Motor neuron (in vitro differentiated cells): ENCODE data around the gene RPS6KC1. TPM values are rescaled to one million over a fixed set of nuclear protein-coding genes. Genes with fewer than 3 reads are reported as not detected.
"Not testable (repeated sequence)": the region's sequence is repeated elsewhere in the genome, so short reads cannot be mapped to it uniquely, and the experiment has no call there.

Experiments used
- ATAC-seq, 8 experiments: fragments of 200-7000 bp; cut with Tn5 transposase; replicated peaks in 6 of 8; 2 replicates each; pipeline ENCODE4 v1.8.0; 2021; ENCODE audit warnings: mild to moderate bottlenecking in 8 of 8, moderate library complexity in 8 of 8
- H3K27ac ChIP-seq, 2 donors: fragments of 250-450 bp; sonication (Bioruptor Pico); 2 replicates each; pipeline ENCODE4 v1.9.0; 2021; ENCODE audit warnings: antibody characterized with exemption in 2 of 2, mild to moderate bottlenecking in 2 of 2, moderate library complexity in 1 of 2
- H3K4me1 ChIP-seq, 2 donors: fragments of 250-450 bp; sonication (Bioruptor Pico); replicated peaks in 1 of 2; 2 replicates each; pipeline ENCODE4 v1.6.1; 2021; ENCODE audit warnings: antibody characterized with exemption in 2 of 2, mild to moderate bottlenecking in 2 of 2, moderate library complexity in 1 of 2
- H3K4me3 ChIP-seq, 5 donors: fragments of 250-450 bp; sonication (Bioruptor Pico); 2 replicates each; pipeline ENCODE4 v1.9.0; 2021; ENCODE audit warnings: antibody characterized with exemption in 5 of 5, mild to moderate bottlenecking in 5 of 5, moderate library complexity in 4 of 5
- WGBS, 10 experiments: fragments of 450-650 bp; shearing (Covaris generic); methylation state at CpG; one replicate each; pipeline ENCODE4 v1.0.0; 2022; 5-methylcytosine and 5-hydroxymethylcytosine counted together
- in situ Hi-C, 9 experiments: fragments of 400-800 bp; cut with MboI; loops; one replicate each; pipeline ENCODE4 v1.15.0; 2021; ENCODE audit warnings: low sequenced_read_pairs in 9 of 9, low pct_unique_long_range_greater_than_20kb in 2 of 9; ENCODE audit not compliant: unreplicated experiment in 9 of 9
- total RNA-seq, 8 experiments: library from RNA; unstranded; fragments of 300-600 nt; gene quantifications; 2 replicates each; pipeline versions ENCODE4 v1.2.3 to v1.2.4, GENCODE V29; 2022

RPS6KC1 gene
- total RNA-seq, 8 experiments from 2014 or later: 25.1 to 51.1 (median 31.1) TPM

DNA sequence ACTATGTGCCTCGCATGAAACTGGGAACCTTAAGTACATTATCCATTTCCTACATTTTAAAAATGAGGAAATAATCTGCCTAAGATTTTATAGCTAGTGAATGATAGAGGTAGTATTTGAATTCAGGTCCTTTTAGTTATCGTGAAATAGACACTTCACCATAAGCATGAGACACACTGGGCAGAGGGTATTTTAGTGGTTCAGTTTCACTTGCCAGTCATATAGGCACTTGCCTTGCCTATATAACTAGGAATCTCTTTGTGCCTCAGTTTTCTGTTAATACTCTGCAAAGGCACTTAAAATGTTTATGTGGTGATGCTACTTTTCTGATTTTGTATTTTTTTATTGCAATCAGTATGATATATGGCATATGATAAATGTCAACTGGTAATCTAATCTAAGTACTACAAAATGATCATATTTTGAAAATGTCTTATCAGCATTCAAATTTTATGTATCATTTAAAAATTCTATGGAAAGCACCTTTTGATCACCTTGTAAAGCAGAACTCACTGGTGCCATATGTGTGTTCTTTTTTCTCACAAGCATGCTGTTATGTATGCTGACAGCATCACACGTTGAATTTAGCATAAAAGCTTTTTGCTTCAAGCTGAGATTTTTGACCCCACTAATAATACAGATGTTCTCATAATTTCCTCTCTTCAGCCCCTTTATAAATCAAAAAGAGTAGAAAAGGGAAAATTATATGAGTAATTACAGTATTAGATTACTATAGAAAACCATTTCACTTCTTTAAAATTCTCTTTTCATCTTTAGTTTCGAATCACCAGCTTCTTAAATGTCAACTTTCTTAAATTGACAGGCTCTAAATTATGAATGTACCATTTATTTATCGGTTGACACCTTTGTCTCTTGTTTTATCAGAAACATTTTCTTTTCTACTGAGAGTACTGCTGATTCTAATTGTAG is 52.6 kb downstream of the RPS6KC1 start:
- H3K4me1 ChIP-seq: no peaks in the 10 kb centered on the region
- no peak overlapping the region for H3K27ac ChIP-seq
- in situ Hi-C loops: no loop called here
- WGBS, 10 experiments: 76 to 97% (median 90%) methylated on average over 3 to 5 of the region's 5 CpGs
- peak in 1 of 8 experiments; percentile 23 for ATAC-seq
- no peak overlapping the region for H3K4me3 ChIP-seq

DNA sequence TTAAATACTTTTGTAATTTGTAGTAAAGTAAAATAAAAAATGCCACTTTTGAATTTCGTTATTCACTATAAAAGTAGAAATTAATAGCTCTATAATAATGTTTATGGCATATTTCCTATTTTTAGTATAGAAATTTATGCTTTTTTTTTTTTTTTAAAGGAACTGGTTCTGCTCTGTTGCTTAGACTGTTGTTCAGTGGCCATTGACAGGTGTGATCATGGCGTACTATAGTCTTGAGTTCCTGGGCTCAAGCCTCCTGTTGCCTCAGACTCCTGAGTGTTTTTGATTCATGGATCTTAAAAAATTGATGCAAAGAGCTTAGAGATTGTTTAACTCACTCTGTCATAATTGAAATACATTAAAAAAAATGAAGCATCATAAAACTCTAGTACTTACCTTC is 53.6 kb downstream of the RPS6KC1 start:
- 75 to 100% (median 100%) methylated on average over 1 to 2 of the region's 2 CpGs for WGBS, 10 experiments
- no peak for ATAC-seq
- Histone ChIP-seq H3K27ac (no peak overlapping the region), H3K4me1 (no peaks in the 10 kb centered on the region), H3K4me3 (no peak overlapping the region)
- in situ Hi-C loops: no loop called here

DNA sequence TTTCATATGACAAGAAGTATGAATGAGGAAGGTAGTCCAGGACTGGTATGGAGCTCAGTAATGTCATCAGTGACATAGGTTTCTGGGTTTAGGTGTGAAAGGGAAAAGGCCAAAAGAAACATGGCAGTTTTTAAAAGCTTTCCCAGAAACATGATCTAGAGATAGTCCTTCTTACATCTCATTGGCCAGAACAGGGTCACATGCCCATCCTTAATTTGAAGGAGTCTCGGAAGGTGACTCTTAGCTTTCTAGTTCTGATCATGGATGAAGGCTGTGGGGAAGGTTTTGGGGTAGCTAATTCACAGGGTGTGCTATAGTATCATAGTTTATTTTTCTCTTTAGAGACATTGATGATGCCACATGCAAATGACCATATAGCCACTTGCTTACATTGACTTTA is 55.3 kb downstream of the RPS6KC1 start:
- 75 to 100% (median 100%) methylated on average over 1 of the region's 1 CpG; no CpG with 5 or more reads in 2 of the 10 experiments for WGBS, 10 experiments
- Histone ChIP-seq H3K4me3 (no peak overlapping the region), H3K4me1 (no peaks in the 10 kb centered on the region), H3K27ac (no peak overlapping the region)
- no peak for ATAC-seq
- in situ Hi-C loops: no loop called here

DNA sequence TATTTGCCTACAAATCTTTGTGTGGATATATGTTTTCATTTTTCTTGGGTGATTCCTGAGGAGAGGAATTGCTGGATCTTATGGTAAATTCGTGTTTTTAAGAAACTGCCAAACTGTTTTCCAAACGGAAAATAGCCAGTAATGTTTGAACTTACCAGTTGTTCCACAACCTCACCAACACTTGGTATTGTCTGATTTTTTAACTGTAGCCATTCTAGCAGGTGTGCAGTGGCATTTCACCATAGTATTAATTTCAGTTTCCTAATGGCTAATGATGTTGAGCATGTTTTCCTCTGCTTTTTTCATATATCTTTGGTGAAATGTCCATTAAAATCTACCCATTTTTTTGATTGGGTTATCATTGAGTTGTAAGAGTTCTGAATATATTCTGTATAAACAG is 56.6 kb downstream of the RPS6KC1 start:
- 48 to 100% (median 90%) methylated on average over 1 to 2 of the region's 2 CpGs; no CpG with 5 or more reads in 1 of the 10 experiments for WGBS, 10 experiments
- in situ Hi-C loops: no loop called here
- H3K27ac ChIP-seq: no peak overlapping the region
- no peaks in the 10 kb centered on the region for H3K4me1 ChIP-seq
- ATAC-seq: no peak
- H3K4me3 ChIP-seq: no peak overlapping the region

DNA sequence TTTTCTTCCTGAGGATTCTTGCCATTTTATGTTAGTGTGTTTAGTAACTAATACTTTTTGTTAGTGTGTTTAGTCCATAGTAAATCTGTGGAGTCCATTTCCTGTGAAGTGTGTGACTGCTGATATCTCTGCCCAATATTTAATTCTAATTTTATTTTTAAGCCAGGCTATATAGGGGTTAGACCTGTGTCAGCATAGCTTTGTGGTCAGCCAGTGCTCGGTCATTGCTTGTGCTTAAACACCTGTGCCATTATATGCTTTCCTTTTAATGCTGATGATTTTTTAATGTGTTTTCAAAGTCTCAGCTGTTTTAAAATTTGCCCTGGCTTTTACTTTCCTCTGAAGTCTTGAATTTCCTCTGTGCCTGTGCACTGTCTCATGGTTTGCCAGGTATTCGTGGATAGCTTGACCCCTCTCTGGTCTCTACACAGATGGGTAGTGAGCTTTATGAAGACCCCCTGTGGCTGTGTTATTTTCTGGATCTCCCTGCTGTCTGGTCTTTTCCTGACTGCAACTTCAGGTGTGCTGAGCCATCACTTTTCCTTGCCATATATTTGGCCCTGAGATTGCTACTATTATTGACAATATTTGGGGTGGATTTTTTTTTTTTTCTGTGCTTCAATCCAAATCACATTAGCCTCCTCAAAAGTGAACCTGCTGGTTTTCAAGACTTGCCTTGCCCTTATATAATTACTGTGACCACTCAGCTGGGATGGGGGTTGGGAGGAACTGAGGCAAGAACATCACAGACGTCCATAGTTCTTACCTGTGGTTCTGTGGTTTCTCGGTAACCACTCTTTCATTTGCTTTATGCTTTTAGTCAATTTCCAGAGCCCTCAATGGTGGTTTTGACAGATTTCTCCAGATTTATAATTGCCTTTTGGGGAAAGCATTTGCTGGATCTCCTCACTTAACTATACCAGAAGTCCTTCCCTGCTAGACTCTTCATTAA is 59.6 kb downstream of the RPS6KC1 start:
- in situ Hi-C loops: no loop called here
- H3K27ac ChIP-seq: no peak overlapping the region
- WGBS, 10 experiments: 63 to 93% (median 79%) methylated on average over 2 to 4 of the region's 4 CpGs
- H3K4me3 ChIP-seq: no peak overlapping the region
- no peaks in the 10 kb centered on the region for H3K4me1 ChIP-seq
- no peak for ATAC-seq

DNA sequence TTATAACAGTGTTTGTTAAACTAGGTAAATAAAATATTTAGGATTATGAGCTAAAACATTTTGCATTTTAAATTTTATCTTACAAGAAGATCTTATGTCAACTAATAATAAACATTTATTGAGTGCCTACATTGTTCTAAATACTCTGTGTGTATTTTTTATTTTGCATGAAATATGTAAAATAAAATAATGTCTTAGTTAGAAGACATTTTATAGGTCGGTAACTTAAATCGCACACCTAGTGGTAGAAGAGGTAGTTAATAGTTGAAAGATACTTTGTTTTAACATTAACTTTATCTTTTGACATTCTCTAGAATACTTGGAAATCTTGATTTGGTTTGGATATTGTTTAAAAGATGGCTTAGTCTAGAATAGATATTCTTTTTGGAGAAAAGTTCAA is 60.5 kb downstream of the RPS6KC1 start:
- Histone ChIP-seq H3K4me3 (no peak overlapping the region), H3K27ac (no peak overlapping the region), H3K4me1 (no peaks in the 10 kb centered on the region)
- 81 to 100% (median 99%) methylated on average over 2 of the region's 2 CpGs for WGBS, 10 experiments
- in situ Hi-C loops: no loop called here
- ATAC-seq: no peak

DNA sequence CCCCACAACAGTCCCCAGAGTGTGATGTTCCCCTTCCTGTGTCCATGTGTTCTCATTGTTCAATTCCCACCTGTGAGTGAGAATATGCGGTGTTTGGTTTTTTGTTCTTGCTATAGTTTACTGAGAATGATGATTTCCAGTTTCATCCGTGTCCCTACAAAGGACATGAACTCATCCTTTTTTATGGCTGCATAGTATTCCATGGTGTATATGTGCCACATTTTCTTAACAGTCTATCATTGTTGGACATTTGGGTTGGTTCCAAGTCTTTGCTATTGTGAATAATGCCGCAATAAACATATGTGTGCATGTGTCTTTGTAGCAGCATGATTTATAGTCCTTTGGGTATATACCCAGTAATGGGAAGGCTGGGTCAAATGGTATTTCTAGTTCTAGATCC is 61.7 kb downstream of the RPS6KC1 start:
- H3K27ac ChIP-seq, ATAC-seq, H3K4me1 ChIP-seq, H3K4me3 ChIP-seq, in situ Hi-C loops: not testable (repeated sequence)
- 90% methylated on average over 2 of the region's 3 CpGs; no CpG with 5 or more reads in 9 of the 10 experiments for WGBS, 10 experiments

DNA sequence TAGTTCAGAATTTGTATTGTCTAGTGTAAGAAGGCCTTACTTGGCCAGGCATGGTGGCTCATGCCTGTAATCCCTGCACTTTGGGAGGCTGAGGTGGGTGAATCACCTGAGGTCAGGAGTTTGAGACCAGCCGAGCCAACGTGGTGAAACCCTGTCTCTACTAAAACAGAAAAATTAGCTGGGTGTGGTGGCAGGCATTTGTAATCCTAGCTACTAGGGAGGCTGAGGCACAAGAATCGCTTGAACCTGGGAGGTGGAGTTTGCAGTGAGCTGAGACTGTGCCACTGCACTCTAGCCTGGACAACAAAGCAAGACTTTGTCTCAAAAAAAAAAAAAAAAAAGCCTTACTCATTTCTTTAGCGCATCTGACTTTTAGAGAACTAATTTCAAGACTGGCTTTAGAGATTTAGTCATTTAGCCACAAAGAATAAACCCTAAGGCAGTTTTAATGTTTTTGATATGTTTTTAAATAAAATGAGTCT is 66.7 kb downstream of the RPS6KC1 start:
- H3K27ac ChIP-seq, H3K4me3 ChIP-seq, in situ Hi-C loops, ATAC-seq, H3K4me1 ChIP-seq: not testable (repeated sequence)
- 71 to 100% (median 94%) methylated on average over 1 to 4 of the region's 4 CpGs for WGBS, 10 experiments

DNA sequence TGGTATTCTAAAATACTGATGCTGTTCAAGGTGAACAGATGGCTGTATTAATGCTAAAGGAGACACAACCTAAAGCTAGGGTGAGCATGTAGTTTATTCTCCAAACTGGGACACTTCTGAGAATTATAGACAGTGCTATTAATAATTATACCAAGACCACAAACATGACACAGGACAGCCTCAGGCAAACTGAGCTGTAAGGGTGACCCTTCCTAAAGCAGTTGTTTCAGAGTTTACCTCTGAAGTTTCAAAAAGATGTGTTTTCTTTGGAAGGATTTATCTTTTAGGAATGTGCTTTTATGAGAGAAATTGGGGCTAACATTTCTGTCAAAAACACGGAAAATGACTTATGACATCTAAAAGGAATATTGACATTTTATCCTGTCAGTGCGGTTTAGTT is 68.8 kb downstream of the RPS6KC1 start:
- in situ Hi-C loops: no loop called here
- Histone ChIP-seq H3K27ac (no peak overlapping the region), H3K4me1 (no peaks in the 10 kb centered on the region), H3K4me3 (no peak overlapping the region)
- no peak for ATAC-seq
- whole genome bisulfite sequencing, 10 experiments: 67 to 100% (median 81%) methylated on average over 1 to 2 of the region's 2 CpGs; no CpG with 5 or more reads in 1 of the 10 experiments

DNA sequence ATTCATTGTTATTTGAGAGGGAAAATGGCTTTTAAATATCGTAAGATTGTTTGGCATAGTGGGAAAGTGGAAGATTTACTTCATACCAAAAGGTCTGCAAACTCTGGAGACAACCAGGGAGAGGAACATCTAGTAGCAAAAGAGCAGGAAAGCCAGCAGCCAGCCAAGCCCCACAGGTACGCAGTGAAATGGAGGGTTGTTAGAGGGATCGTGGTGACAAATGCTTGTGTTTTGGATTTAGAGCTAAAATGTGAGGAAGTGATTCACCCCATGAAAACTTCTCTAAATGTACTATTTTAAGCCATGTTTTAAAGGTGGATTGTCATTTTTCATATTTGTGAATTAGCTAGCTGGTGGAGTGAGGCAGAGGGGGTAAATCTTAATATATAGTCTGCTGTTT is 69.3 kb downstream of the RPS6KC1 start:
- no peak for ATAC-seq
- no peak overlapping the region for H3K4me3 ChIP-seq
- no peak overlapping the region for H3K27ac ChIP-seq
- in situ Hi-C loops: no loop called here
- no peaks in the 10 kb centered on the region for H3K4me1 ChIP-seq
- 70 to 100% (median 84%) methylated on average over 1 to 3 of the region's 3 CpGs for WGBS, 10 experiments

DNA sequence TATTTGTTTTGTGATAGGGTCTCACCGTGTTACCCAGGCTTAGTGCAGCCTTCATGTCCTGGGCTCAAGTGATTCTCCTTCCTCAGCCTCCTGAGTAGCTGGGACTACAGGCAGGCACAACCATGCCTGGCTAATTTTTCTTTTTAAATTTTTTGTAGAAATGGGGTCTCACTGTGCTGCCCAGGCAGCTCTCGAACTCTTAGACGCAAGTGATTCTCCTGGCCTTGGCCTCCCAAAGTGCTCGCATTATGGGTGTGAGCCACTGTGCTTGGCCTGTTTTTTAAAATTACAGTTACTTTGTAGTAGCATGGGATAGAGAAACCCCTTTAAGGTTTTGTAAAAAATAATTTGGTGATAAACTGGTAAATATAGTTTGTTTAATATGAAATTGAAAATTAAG is 69.9 kb downstream of the RPS6KC1 start:
- no peak overlapping the region for H3K4me3 ChIP-seq
- ATAC-seq: no peak
- in situ Hi-C loops: no loop called here
- WGBS, 10 experiments: 92 to 100% (median 97%) methylated on average over 1 to 4 of the region's 4 CpGs; no CpG with 5 or more reads in 2 of the 10 experiments
- H3K27ac ChIP-seq: no peak overlapping the region
- H3K4me1 ChIP-seq: no peaks in the 10 kb centered on the region

DNA sequence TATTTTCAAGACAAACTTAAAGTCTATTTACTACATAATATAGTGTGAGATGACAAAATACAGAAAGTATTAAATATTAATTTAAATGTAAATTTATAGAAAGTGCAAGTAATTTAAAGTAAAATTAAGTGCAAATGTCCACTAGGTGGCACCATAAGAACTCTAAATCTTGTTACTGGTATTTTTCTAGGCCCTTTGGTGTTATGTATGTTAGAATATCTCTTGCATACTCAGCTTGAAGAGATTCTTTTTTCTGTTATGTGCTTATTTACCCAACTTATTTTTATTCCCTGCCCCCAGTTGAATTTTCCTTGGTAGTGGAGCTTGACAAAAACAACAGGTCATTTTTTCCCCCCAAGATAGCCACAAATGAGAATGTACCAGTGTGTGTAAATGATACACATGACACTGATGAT is 71.5 kb downstream of the RPS6KC1 start:
- ATAC-seq: peak in 1 of 8 experiments; percentile 18
- Histone ChIP-seq H3K27ac (no peak overlapping the region), H3K4me1 (peaks cover 0 to 8% of the 10 kb centered on the region in 2 donors), H3K4me3 (no peak overlapping the region)
- in situ Hi-C loops: no loop called here

DNA sequence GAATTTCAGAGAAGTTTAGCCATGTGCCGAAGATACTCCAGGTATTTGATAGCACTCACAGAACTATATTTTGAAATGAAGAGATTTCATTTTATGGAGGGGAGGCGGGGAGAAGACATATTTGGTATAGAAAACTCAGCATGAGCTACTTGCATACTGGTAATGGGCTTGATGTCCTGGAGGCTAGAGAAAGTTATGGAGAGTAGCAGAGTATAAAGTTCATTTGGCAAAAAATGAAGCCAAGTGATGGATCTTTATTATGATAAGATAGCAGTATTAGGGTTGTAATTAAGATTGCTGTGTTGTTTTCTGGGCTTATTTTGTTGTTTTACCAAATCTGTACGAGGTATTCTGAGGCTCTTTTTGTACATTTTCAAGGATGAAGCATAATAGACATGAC is 72.0 kb downstream of the RPS6KC1 start:
- WGBS, 10 experiments: 72 to 100% (median 89%) methylated on average over 2 to 3 of the region's 3 CpGs; no CpG with 5 or more reads in 1 of the 10 experiments
- in situ Hi-C loops: no loop called here
- Histone ChIP-seq H3K27ac (no peak overlapping the region), H3K4me1 (peaks cover 0 to 8% of the 10 kb centered on the region in 2 donors), H3K4me3 (no peak overlapping the region)
- ATAC-seq: no peak
